OCI-LY7 (cell line): Measurements from ENCODE around the gene NUDT3.

Source experiments
- EZH2phosphoT487 ChIP-seq: fragments of 200-600 bp; sonication (generic); IDR thresholded peaks from 2 replicates; pipeline ENCODE4 v1.6.1; 2018; ENCODE audit warnings: low read depth, borderline replicate concordance, mild to moderate bottlenecking, mixed run types, antibody characterized with exemption, low read length, moderate library complexity, mixed read lengths
- TF ChIP-seq, protein P1 (sequence below): fragments of 200-600 bp; sonication (generic); conservative IDR thresholded peaks from 2 replicates; pipeline ENCODE4 v1.5.1; 2014; ENCODE audit warnings: mild to moderate bottlenecking, antibody characterized with exemption, low read length, moderate library complexity, mixed read lengths

DNA sequence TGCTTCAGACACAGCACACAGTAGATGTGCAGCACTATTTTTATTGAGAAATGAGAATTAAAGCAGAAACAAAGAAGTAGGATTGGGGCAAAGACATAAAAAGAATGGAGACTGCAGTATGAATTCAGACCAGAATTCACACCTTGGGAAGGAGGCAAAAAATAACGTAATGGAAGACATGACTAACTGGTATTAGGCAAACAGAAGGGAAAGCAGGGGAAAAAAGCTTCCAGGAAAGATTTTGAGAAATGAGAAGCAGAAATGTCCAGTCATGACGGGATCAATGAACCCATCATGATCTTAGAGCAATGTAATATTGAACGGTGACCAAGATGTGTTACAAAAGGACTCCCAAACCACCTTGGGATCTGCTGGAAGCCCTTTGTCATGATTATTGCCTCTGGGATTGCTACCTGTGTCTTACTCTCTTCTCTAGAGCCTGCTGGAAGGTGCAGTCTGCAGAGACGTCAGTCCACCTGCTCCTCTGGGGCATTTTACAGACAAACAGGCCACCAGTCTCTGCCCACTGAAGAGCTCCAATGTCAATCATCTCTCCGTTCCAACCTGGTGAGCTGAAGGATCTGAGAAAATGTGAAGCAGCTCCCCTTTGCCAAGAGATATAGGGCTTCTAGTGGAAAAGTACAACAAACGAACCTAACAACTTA, 8.7 kb downstream of the NUDT3 start:
- TF ChIP-seq, protein P1, sequence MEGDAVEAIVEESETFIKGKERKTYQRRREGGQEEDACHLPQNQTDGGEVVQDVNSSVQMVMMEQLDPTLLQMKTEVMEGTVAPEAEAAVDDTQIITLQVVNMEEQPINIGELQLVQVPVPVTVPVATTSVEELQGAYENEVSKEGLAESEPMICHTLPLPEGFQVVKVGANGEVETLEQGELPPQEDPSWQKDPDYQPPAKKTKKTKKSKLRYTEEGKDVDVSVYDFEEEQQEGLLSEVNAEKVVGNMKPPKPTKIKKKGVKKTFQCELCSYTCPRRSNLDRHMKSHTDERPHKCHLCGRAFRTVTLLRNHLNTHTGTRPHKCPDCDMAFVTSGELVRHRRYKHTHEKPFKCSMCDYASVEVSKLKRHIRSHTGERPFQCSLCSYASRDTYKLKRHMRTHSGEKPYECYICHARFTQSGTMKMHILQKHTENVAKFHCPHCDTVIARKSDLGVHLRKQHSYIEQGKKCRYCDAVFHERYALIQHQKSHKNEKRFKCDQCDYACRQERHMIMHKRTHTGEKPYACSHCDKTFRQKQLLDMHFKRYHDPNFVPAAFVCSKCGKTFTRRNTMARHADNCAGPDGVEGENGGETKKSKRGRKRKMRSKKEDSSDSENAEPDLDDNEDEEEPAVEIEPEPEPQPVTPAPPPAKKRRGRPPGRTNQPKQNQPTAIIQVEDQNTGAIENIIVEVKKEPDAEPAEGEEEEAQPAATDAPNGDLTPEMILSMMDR: no peak
- TF ChIP-seq EZH2phosphoT487: no peak
